PFSK-1 (cell line): ENCODE measurements around the gene FABP7.

Source experiments
- FOXP2 ChIP-seq: optimal IDR thresholded peaks from 2 replicates; pipeline ENCODE3; 2011; ENCODE audit warnings: borderline replicate concordance, control low read depth, inconsistent platforms; ENCODE audit not compliant: insufficient read depth; ENCODE audit errors: extremely low read length, extremely low read depth
- POLR2AphosphoS5 ChIP-seq: IDR thresholded peaks from 2 replicates; pipeline ENCODE4 v1.6.1; 2012; ENCODE audit warnings: low read depth, mild to moderate bottlenecking, control low read depth, low read length, moderate library complexity
- SIN3A ChIP-seq: IDR thresholded peaks from 2 replicates; pipeline ENCODE4 v1.6.1; 2012; ENCODE audit warnings: mild to moderate bottlenecking, low read length, moderate library complexity, borderline replicate concordance; ENCODE audit not compliant: insufficient read depth
- TAF1 ChIP-seq: IDR thresholded peaks from 2 replicates; pipeline ENCODE4 v1.6.1; 2012; ENCODE audit warnings: low read length, control low read depth, borderline replicate concordance; ENCODE audit not compliant: insufficient read depth
- TF ChIP-seq, protein P1 (sequence below), 2 experiments: IDR thresholded peaks; 2 replicates each; pipeline versions ENCODE4 v1.6.1 to v1.8.0; 2011 to 2012; ENCODE audit warnings: low read depth in 2 of 2, low read length in 2 of 2, control low read depth in 1 of 2, inconsistent platforms in 1 of 2, mild to moderate bottlenecking in 1 of 2, moderate library complexity in 1 of 2; ENCODE audit not compliant: insufficient read depth in 1 of 2

The FABP7 gene

DNA sequence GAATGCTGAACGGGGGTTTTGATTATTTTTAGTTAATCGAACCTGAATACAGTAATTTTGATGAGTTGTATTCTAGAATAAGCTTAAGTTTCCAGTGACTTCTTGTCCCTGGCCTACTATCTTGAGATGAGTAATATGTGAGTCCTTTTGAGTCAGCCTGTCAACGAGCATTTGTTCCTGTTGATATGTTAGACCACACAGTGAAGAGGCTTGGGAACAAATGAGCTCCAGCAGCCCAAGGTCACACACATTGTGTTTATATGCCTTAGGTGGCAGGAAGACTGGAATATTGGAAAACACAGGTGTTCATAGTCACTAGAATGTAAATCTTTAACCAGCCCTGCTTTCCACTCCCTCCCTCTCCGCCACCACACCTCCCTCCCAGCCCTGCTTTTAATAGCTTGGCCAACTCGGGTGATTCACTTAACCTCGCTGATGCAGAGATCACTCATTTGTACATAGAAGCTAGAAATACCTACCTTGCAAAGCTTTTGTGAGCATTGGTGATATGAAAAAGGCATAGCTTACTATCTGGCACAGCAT lies 18.7 kb downstream of the FABP7 start:
- TF ChIP-seq POLR2AphosphoS5 = no peak
- TF ChIP-seq FOXP2 = no peak
- TF ChIP-seq TAF1 = no peak
- no peak for TF ChIP-seq SIN3A

GRCh38 chr6:122799140-122799745 lies 19.7 kb downstream of the FABP7 start:
- TF ChIP-seq TAF1 = no peak
- TF ChIP-seq FOXP2 = no peak
- TF ChIP-seq POLR2AphosphoS5 = no peak
- TF ChIP-seq SIN3A = no peak
- TF ChIP-seq, protein P1, sequence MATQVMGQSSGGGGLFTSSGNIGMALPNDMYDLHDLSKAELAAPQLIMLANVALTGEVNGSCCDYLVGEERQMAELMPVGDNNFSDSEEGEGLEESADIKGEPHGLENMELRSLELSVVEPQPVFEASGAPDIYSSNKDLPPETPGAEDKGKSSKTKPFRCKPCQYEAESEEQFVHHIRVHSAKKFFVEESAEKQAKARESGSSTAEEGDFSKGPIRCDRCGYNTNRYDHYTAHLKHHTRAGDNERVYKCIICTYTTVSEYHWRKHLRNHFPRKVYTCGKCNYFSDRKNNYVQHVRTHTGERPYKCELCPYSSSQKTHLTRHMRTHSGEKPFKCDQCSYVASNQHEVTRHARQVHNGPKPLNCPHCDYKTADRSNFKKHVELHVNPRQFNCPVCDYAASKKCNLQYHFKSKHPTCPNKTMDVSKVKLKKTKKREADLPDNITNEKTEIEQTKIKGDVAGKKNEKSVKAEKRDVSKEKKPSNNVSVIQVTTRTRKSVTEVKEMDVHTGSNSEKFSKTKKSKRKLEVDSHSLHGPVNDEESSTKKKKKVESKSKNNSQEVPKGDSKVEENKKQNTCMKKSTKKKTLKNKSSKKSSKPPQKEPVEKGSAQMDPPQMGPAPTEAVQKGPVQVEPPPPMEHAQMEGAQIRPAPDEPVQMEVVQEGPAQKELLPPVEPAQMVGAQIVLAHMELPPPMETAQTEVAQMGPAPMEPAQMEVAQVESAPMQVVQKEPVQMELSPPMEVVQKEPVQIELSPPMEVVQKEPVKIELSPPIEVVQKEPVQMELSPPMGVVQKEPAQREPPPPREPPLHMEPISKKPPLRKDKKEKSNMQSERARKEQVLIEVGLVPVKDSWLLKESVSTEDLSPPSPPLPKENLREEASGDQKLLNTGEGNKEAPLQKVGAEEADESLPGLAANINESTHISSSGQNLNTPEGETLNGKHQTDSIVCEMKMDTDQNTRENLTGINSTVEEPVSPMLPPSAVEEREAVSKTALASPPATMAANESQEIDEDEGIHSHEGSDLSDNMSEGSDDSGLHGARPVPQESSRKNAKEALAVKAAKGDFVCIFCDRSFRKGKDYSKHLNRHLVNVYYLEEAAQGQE (IDR thresholded peaks at IDR 0.05; ENCODE audit: insufficient read depth in 1 of 2, low read depth in 2 of 2, low read length in 2 of 2) = no peak

DNA sequence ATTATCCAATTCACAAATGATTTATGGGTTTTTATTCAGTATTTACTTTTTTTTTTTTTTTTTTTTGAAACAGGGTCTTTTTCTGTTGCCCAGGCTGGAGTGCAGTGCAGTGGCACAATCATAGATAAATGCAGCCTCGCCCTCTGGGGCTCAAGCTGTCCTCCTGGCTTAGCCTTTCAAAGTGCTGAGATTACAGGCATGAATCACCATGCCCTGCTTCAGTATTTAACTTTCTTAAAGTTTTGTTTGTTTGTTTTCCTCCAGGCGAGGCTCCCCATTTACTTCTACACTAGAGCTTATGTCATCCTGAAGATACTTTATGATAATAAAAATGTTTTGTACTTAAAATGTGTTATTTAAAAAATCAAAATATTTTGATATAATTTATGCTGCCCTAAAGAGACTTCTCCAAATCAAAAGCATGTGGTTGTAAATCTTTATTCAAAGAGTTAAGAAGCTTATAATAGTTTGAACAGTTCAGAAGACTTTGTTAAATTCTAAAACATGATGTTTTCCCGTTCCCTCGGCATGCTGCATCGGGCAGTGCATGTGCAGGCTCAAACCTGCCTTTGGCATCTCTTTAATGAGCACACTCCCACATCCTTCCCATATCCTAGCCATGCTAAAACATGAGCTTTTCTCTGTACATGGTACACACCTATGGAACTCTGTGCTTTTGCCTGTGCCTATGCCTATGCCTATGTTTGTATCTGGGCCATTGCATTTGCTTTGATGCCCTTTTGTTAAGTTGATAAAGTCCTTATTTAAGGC lies 20.6 kb downstream of the FABP7 start:
- TF ChIP-seq FOXP2 (no peak), TAF1 (no peak), SIN3A (no peak), POLR2AphosphoS5 (no peak)
- TF ChIP-seq, protein P1 (IDR thresholded peaks at IDR 0.05; ENCODE audit: insufficient read depth in 1 of 2, low read depth in 2 of 2, low read length in 2 of 2) = no peak

- no peak for TF ChIP-seq SIN3A
- TF ChIP-seq POLR2AphosphoS5 = no peak
- TF ChIP-seq, protein P1 (IDR thresholded peaks at IDR 0.05; ENCODE audit: insufficient read depth in 1 of 2, low read depth in 2 of 2, low read length in 2 of 2) = no peak
- TF ChIP-seq FOXP2 = no peak
- TF ChIP-seq TAF1 = no peak
Observed at GRCh38 chr6:122800906-122801305, 21.4 kb downstream of the FABP7 start.

- no peak for TF ChIP-seq FOXP2
- TF ChIP-seq POLR2AphosphoS5 = no peak
- TF ChIP-seq, protein P1 (IDR thresholded peaks at IDR 0.05; ENCODE audit: insufficient read depth in 1 of 2, low read depth in 2 of 2, low read length in 2 of 2) = no peak
- TF ChIP-seq TAF1 = no peak
- no peak for TF ChIP-seq SIN3A
Observed at GRCh38 chr6:122801397-122801796, 21.9 kb downstream of the FABP7 start.
